C4-2B (cell line): ENCODE results near the gene TMCC2.

Experiments used
- ZFX ChIP-seq: fragments of 450-650 bp; IDR thresholded peaks from 2 replicates; pipeline ENCODE4 v1.6.1; 2017
- TF ChIP-seq, protein P1 (sequence below): fragments of 450-650 bp; conservative IDR thresholded peaks from 2 replicates; pipeline ENCODE4 v1.5.1; 2017; ENCODE audit warnings: mild to moderate bottlenecking

DNA sequence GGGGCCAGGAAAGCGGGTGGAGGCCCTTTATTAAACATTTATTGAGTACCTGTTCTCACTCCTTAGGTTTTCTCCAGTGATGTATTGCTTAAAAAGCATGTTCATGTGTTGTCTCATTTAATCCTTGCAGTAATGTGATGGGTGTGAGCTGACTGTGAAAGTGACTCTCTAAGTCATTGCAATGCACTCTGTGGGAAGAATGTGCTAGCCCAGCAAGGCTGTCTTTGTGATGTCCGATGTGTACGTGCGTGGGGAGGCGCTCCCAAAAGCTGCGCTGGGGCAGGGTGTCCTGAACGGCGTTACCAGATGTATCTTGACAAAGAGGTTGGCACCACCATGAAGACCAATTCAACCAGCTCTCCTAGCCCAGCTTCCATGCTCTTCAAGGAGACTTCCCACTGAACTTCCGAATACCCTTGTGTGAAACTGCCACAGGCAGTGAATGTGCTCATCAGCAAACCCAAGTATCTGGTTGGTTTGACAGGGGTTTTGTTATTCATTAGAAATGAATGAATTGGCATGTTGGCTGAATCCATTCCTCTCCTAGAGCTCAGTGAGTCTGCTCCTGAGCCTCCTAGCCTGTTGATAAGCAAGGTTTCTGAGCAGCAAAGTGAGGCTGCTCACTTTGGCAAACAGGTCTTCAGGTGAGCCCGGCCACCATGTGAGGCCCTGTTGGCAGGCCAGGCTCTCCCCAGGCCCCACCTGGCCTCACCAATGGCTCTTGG lies 65.8 kb downstream of the TMCC2 start:
- TF ChIP-seq, protein P1, sequence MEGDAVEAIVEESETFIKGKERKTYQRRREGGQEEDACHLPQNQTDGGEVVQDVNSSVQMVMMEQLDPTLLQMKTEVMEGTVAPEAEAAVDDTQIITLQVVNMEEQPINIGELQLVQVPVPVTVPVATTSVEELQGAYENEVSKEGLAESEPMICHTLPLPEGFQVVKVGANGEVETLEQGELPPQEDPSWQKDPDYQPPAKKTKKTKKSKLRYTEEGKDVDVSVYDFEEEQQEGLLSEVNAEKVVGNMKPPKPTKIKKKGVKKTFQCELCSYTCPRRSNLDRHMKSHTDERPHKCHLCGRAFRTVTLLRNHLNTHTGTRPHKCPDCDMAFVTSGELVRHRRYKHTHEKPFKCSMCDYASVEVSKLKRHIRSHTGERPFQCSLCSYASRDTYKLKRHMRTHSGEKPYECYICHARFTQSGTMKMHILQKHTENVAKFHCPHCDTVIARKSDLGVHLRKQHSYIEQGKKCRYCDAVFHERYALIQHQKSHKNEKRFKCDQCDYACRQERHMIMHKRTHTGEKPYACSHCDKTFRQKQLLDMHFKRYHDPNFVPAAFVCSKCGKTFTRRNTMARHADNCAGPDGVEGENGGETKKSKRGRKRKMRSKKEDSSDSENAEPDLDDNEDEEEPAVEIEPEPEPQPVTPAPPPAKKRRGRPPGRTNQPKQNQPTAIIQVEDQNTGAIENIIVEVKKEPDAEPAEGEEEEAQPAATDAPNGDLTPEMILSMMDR, result no peak
- TF ChIP-seq ZFX, result no peak
